ENCODE data around the gene ANKS3. TPM values are rescaled to one million over a fixed set of nuclear protein-coding genes. Genes with fewer than 3 reads are reported as not detected.

ANKS3 gene
- total RNA-seq, 1 donor from 2014 or later = 28.6 TPM

GRCh38 chr16:4736546-4736945, 2.5 kb upstream of the ANKS3 start:
- no peak for DNase-seq (ENCODE audit: low read depth)
- Histone ChIP-seq H3K4me3 (ENCODE audit: low read depth, low read length) (no peak overlapping the region), H3K36me3 (ENCODE audit: control insufficient read depth, insufficient read depth, low read length) (no peaks in the 10 kb centered on the region), H3K27me3 (ENCODE audit: control insufficient read depth, insufficient read depth, low read length) (no peaks in the 10 kb centered on the region)
- TF ChIP-seq CTCF (IDR thresholded peaks at IDR 0.05; ENCODE audit: insufficient read depth, low read length, poor library complexity, severe bottlenecking) = no peak

GRCh38 chr16:4734730-4735535, 862 bp upstream of the ANKS3 start:
- Histone ChIP-seq H3K4me3 (ENCODE audit: low read depth, low read length) (peak overlapping the region; percentile 99), H3K36me3 (ENCODE audit: control insufficient read depth, insufficient read depth, low read length) (no peaks in the 10 kb centered on the region), H3K27me3 (ENCODE audit: control insufficient read depth, insufficient read depth, low read length) (no peaks in the 10 kb centered on the region)
- no peak for DNase-seq (ENCODE audit: low read depth)
- TF ChIP-seq CTCF (IDR thresholded peaks at IDR 0.05; ENCODE audit: insufficient read depth, low read length, poor library complexity, severe bottlenecking) = no peak

GRCh38 chr16:4733747-4734062, 366 bp downstream of the ANKS3 start:
- Histone ChIP-seq H3K4me3 (ENCODE audit: low read depth, low read length) (peak overlapping the region; percentile 99), H3K36me3 (ENCODE audit: control insufficient read depth, insufficient read depth, low read length) (no peaks in the 10 kb centered on the region), H3K27me3 (ENCODE audit: control insufficient read depth, insufficient read depth, low read length) (no peaks in the 10 kb centered on the region)
- DNase-seq (ENCODE audit: low read depth) = no peak
- TF ChIP-seq CTCF (IDR thresholded peaks at IDR 0.05; ENCODE audit: insufficient read depth, low read length, poor library complexity, severe bottlenecking) = no peak

- no peak for TF ChIP-seq CTCF (IDR thresholded peaks at IDR 0.05; ENCODE audit: insufficient read depth, low read length, poor library complexity, severe bottlenecking)
- no peaks in the 10 kb centered on the region for H3K27me3 ChIP-seq (ENCODE audit: control insufficient read depth, insufficient read depth, low read length)
- H3K4me3 ChIP-seq (ENCODE audit: low read depth, low read length) = peak overlapping the region; percentile 99
- DNase-seq (ENCODE audit: low read depth) = no peak
- H3K36me3 ChIP-seq (ENCODE audit: control insufficient read depth, insufficient read depth, low read length) = no peaks in the 10 kb centered on the region
Observed at GRCh38 chr16:4733211-4733742, 794 bp downstream of the ANKS3 start.

GRCh38 chr16:4729876-4730275, 4.2 kb downstream of the ANKS3 start:
- Histone ChIP-seq H3K36me3 (ENCODE audit: control insufficient read depth, insufficient read depth, low read length) (peaks cover 1% of the 10 kb centered on the region), H3K27me3 (ENCODE audit: control insufficient read depth, insufficient read depth, low read length) (no peaks in the 10 kb centered on the region), H3K4me3 (ENCODE audit: low read depth, low read length) (no peak overlapping the region)
- DNase-seq (ENCODE audit: low read depth) = no peak
- no peak for TF ChIP-seq CTCF (IDR thresholded peaks at IDR 0.05; ENCODE audit: insufficient read depth, low read length, poor library complexity, severe bottlenecking)

- H3K27me3 ChIP-seq (ENCODE audit: control insufficient read depth, insufficient read depth, low read length) = no peaks in the 10 kb centered on the region
- DNase-seq (ENCODE audit: low read depth) = no peak
- H3K36me3 ChIP-seq (ENCODE audit: control insufficient read depth, insufficient read depth, low read length) = peaks cover 1% of the 10 kb centered on the region
- TF ChIP-seq CTCF (IDR thresholded peaks at IDR 0.05; ENCODE audit: insufficient read depth, low read length, poor library complexity, severe bottlenecking) = no peak
- H3K4me3 ChIP-seq (ENCODE audit: low read depth, low read length) = no peak overlapping the region
Observed at GRCh38 chr16:4728676-4729075, 5.4 kb downstream of the ANKS3 start.

Data from kidney epithelial cell (primary cell).